Prostate gland (tissue), 2 donors: Measurements from ENCODE around the gene KCNIP3. TPM values are rescaled to one million over a fixed set of nuclear protein-coding genes. Genes with fewer than 3 reads are reported as not detected.

Experiments used
- DNase-seq: peaks from one replicate; pipeline ENCODE4 v3.0.0-alpha.2; 2019; ENCODE audit warnings: low spot score
- H3K27ac ChIP-seq, 2 donors: fragments of 200-600 bp; sonication (generic); 2 replicates each; pipeline ENCODE4 v1.5.1; 2017 to 2019
- H3K27me3 ChIP-seq: fragments of 200-600 bp; sonication (generic); replicated peaks from 2 replicates; pipeline ENCODE4 v1.5.1; 2019; ENCODE audit not compliant: insufficient read depth
- H3K36me3 ChIP-seq, 2 donors: fragments of 200-600 bp; sonication (generic); 1 replicate in 1 of 2; 2 replicates in 1 of 2; pipeline versions ENCODE4 v1.5.1 to v1.8.1; 2017 to 2019
- H3K4me1 ChIP-seq: fragments of 200-600 bp; sonication (generic); replicated peaks from 2 replicates; pipeline ENCODE4 v1.5.1; 2019
- H3K4me3 ChIP-seq, 2 donors: fragments of 200-600 bp; sonication (generic); 2 replicates each; pipeline ENCODE4 v1.5.1; 2017 to 2019
- H3K9me3 ChIP-seq: fragments of 200-600 bp; sonication (generic); 2 replicates; pipeline ENCODE4 v1.5.1; 2017
- POLR2A ChIP-seq: fragments of 450-650 bp; IDR thresholded peaks from one replicate; pipeline ENCODE4 v1.6.1; 2016; ENCODE audit warnings: antibody characterized with exemption, mild to moderate bottlenecking
- POLR2AphosphoS5 ChIP-seq: sonication (generic); formaldehyde crosslinking; IDR thresholded peaks from one replicate; pipeline ENCODE4 v1.6.1; 2017; ENCODE audit warnings: antibody characterized with exemption
- WGBS: methylation state at CpG from one replicate; pipeline ENCODE4 v1.1.5; 2018; 5-methylcytosine and 5-hydroxymethylcytosine counted together
- intact Hi-C: fragments of 100-400 bp; cut with DNase I; formaldehyde crosslinking; loops from one replicate; pipeline ENCODE4 v1.14.2; 2022
- total RNA-seq, 2 donors: library from RNA; depleted of rRNA; stranded (reverse); fragments of >200 nt; gene quantifications; one replicate each; pipeline ENCODE4 v1.1.0, GENCODE V29; 2016
- TF ChIP-seq, protein P1 (sequence below), 4 experiments: fragments of 200-600 bp in 2 of 4; fragments of 450-650 bp in 2 of 4; sonication (generic) in 2 of 4; IDR thresholded peaks; 1 replicate in 3 of 4; 2 replicates in 1 of 4; pipeline ENCODE4 v1.5.1; 2016 to 2019; ENCODE audit warnings: antibody characterized with exemption in 4 of 4, mild to moderate bottlenecking in 2 of 4, moderate library complexity in 2 of 4

The KCNIP3 gene
- total RNA-seq, 2 donors from 2014 or later: 5.1 to 63.8 TPM

DNA sequence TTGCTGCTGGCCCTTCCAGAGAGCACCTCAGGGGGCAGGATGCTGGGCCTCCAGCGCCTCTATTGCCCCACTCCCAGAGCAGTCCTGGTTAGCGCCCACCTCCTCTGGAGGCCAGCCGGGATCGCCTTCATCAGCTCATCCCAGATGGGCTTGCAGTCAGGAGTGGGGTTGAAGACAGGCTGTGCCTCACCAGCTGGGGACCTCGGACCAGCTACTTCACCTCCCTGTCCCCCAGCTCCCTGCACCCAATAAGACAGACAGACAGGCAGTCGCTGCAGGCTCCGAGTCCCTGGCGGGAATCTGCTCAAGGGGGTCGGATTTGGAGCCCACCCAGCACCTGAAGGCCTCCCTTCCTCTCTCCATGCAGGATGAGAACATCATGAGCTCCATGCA lies 86.5 kb downstream of the KCNIP3 start:
- DNase-seq: no peak

DNA sequence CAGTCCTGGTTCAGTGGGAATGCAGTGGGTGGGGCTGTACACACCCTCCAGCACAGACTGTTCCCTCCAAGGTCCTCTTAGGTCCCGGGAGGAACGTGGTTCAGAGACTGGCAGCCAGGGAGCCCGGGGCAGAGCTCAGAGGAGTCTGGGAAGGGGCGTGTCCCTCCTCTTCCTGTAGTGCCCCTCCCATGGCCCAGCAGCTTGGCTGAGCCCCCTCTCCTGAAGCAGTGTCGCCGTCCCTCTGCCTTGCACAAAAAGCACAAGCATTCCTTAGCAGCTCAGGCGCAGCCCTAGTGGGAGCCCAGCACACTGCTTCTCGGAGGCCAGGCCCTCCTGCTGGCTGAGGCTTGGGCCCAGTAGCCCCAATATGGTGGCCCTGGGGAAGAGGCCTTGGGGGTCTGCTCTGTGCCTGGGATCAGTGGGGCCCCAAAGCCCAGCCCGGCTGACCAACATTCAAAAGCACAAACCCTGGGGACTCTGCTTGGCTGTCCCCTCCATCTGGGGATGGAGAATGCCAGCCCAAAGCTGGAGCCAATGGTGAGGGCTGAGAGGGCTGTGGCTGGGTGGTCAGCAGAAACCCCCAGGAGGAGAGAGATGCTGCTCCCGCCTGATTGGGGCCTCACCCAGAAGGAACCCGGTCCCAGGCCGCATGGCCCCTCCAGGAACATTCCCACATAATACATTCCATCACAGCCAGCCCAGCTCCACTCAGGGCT lies 87.9 kb downstream of the KCNIP3 start:
- Histone ChIP-seq H3K9me3 (no peaks in the 10 kb centered on the region), H3K27me3 (no peaks in the 10 kb centered on the region), H3K4me1 (no peaks in the 10 kb centered on the region), H3K36me3 (no peaks in the 10 kb centered on the region), H3K4me3 (no peak overlapping the region), H3K27ac (peak overlapping the region in 1 of 2 donors; percentile 13)
- WGBS: 49% methylated on average over 11 of the region's 12 CpGs
- intact Hi-C loops: loop anchor here (5.0 kb wide), 1 partner anchor 38 kb away; no protein-coding TSS in a partner anchor
- TF ChIP-seq POLR2AphosphoS5 (peak; percentile 15), POLR2A (no peak)
- DNase-seq: no peak

More for the DNA sequence above, 86.5 kb downstream of the KCNIP3 start:
- WGBS: 85% methylated on average over 9 of the region's 9 CpGs
- H3K9me3 ChIP-seq: no peaks in the 10 kb centered on the region
- no peaks in the 10 kb centered on the region for H3K36me3 ChIP-seq
- no peak overlapping the region for H3K27ac ChIP-seq
- no peak for TF ChIP-seq POLR2AphosphoS5
- TF ChIP-seq POLR2A: no peak
- TF ChIP-seq, protein P1, sequence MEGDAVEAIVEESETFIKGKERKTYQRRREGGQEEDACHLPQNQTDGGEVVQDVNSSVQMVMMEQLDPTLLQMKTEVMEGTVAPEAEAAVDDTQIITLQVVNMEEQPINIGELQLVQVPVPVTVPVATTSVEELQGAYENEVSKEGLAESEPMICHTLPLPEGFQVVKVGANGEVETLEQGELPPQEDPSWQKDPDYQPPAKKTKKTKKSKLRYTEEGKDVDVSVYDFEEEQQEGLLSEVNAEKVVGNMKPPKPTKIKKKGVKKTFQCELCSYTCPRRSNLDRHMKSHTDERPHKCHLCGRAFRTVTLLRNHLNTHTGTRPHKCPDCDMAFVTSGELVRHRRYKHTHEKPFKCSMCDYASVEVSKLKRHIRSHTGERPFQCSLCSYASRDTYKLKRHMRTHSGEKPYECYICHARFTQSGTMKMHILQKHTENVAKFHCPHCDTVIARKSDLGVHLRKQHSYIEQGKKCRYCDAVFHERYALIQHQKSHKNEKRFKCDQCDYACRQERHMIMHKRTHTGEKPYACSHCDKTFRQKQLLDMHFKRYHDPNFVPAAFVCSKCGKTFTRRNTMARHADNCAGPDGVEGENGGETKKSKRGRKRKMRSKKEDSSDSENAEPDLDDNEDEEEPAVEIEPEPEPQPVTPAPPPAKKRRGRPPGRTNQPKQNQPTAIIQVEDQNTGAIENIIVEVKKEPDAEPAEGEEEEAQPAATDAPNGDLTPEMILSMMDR (IDR thresholded peaks at IDR 0.05): no peak
- no peaks in the 10 kb centered on the region for H3K4me1 ChIP-seq
- no peak overlapping the region for H3K4me3 ChIP-seq
- no peaks in the 10 kb centered on the region for H3K27me3 ChIP-seq
- intact Hi-C loops: no loop called here

DNA sequence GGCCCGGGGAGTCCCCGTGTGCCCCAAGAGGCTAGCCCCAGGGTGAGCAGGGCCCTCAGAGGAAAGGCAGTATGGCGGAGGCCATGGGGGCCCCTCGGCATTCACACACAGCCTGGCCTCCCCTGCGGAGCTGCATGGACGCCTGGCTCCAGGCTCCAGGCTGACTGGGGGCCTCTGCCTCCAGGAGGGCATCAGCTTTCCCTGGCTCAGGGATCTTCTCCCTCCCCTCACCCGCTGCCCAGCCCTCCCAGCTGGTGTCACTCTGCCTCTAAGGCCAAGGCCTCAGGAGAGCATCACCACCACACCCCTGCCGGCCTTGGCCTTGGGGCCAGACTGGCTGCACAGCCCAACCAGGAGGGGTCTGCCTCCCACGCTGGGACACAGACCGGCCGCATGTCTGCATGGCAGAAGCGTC lies 88.4 kb downstream of the KCNIP3 start:
- no peak for DNase-seq
- no peaks in the 10 kb centered on the region for H3K4me1 ChIP-seq
- TF ChIP-seq POLR2AphosphoS5 (no peak), POLR2A (no peak)
- TF ChIP-seq, protein P1 (IDR thresholded peaks at IDR 0.05): no peak
- no peaks in the 10 kb centered on the region for H3K9me3 ChIP-seq
- H3K27ac ChIP-seq: peak overlapping the region in 1 of 2 donors; percentile 13
- 78% methylated on average over 9 of the region's 12 CpGs for WGBS
- H3K27me3 ChIP-seq: no peaks in the 10 kb centered on the region
- H3K4me3 ChIP-seq: no peak overlapping the region
- intact Hi-C loops: loop anchor here (5.0 kb wide), 1 partner anchor 38 kb away; no protein-coding TSS in a partner anchor
- no peaks in the 10 kb centered on the region for H3K36me3 ChIP-seq

DNA sequence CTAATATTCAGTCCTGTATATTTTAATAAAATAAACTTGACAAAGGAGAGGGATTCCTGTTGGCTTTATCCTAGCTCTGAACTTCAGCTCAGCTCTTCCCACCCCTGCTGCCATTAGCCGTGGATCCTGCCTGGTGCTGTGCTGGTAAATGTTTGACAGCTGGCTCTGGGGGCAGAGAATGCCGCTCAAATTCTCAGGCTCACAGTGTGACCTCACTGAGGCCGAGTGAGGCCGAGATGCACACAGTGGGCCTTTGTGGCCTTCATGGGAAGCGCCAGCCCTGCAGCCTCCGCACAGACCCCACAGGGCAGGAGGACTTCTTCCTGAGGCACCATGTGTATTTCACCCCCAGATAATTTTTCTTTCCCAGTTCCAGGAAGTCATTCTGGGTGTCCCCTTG lies 88.9 kb downstream of the KCNIP3 start:
- H3K9me3 ChIP-seq: no peaks in the 10 kb centered on the region
- intact Hi-C loops: loop anchor here (5.0 kb wide), 1 partner anchor 39 kb away; no protein-coding TSS in a partner anchor
- H3K4me1 ChIP-seq: no peaks in the 10 kb centered on the region
- H3K27ac ChIP-seq: peak overlapping the region in 1 of 2 donors; percentile 13
- 82% methylated on average over 6 of the region's 6 CpGs for WGBS
- H3K27me3 ChIP-seq: no peaks in the 10 kb centered on the region
- H3K36me3 ChIP-seq: no peaks in the 10 kb centered on the region
- TF ChIP-seq POLR2AphosphoS5 (no peak), POLR2A (no peak)
- TF ChIP-seq, protein P1 (IDR thresholded peaks at IDR 0.05): no peak
- H3K4me3 ChIP-seq: no peak overlapping the region
- no peak for DNase-seq

DNA sequence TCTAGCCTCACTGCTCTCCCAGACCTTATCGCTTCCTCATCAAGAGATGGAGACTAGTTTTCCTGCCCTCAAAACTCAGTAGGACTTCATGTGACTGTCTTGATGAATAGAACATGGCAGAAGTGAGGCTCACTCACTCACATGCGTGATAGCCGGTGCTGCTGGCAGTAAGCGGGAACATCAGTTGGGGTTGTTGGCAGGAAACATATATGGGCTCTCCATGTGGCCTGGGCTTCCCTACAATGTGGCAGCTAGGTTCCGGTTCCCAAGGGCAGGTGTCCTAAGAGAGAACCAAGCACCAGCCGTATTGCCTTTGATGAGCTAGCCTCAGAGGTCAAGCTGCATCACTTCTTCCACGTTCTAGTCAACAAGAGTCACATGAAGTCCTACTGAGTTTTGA lies 90.2 kb downstream of the KCNIP3 start:
- TF ChIP-seq POLR2AphosphoS5: no peak
- TF ChIP-seq POLR2A: no peak
- TF ChIP-seq, protein P1 (IDR thresholded peaks at IDR 0.05): no peak
- H3K4me3 ChIP-seq: no peak overlapping the region
- H3K36me3 ChIP-seq: no peaks in the 10 kb centered on the region
- H3K27ac ChIP-seq: no peak overlapping the region
- no peak for DNase-seq
- no peaks in the 10 kb centered on the region for H3K27me3 ChIP-seq
- H3K4me1 ChIP-seq: no peaks in the 10 kb centered on the region
- intact Hi-C loops: loop anchor here (5.0 kb wide), 1 partner anchor 40 kb away; no protein-coding TSS in a partner anchor
- whole genome bisulfite sequencing: 87% methylated on average over 7 of the region's 7 CpGs
- H3K9me3 ChIP-seq: no peaks in the 10 kb centered on the region
